PC-3 (cell line): ENCODE results near the gene ZNF148. TPM values are rescaled to one million over a fixed set of nuclear protein-coding genes. Genes with fewer than 3 reads are reported as not detected.

Source experiments
- ATAC-seq: fragments of 200-7000 bp; cut with Tn5 transposase; 2 replicates; pipeline ENCODE4 v1.9.1; 2020; ENCODE audit warnings: mild to moderate bottlenecking, moderate library complexity
- BruUV-seq: library from RNA; stranded (reverse); fragments of 400-500 nt; replicated peaks from 2 replicates; lab custom pipeline; 2021; lab: Mats Ljungman, UMichigan
- CTCF ChIA-PET: fragments of 300-600 bp; sonication (Branson Sonifier 250); formaldehyde crosslinking; loops from one replicate; lab custom pipeline; 2022; ENCODE audit warnings: antibody characterized with exemption; lab: Charles Lee
- POLR2A ChIA-PET: fragments of 300-600 bp; sonication (Branson Sonifier 250); formaldehyde crosslinking; loops from one replicate; lab custom pipeline; 2022; ENCODE audit warnings: antibody characterized with exemption; ENCODE audit not compliant: unreplicated experiment; lab: Charles Lee
- DNase-seq: peaks from one replicate; pipeline ENCODE4 v3.0.0-alpha.2; 2015
- H2AFZ ChIP-seq: fragments of 300-600 bp; sonication (generic); 2 replicates; pipeline ENCODE4 v1.6.0; 2016; ENCODE audit warnings: antibody characterized with exemption, low read length
- H3F3A ChIP-seq: fragments of 300-600 bp; sonication (generic); one replicate; pipeline ENCODE4 v1.6.0; 2017; ENCODE audit warnings: antibody characterized with exemption, low read length, control low read depth, mild to moderate bottlenecking; ENCODE audit not compliant: unreplicated experiment
- H3K27ac ChIP-seq: fragments of 300-600 bp; sonication (generic); 2 replicates; pipeline ENCODE4 v1.5.1; 2016; ENCODE audit warnings: mild to moderate bottlenecking, low read length
- H3K27me3 ChIP-seq: fragments of 300-600 bp; sonication (generic); 2 replicates; pipeline ENCODE4 v1.6.1; 2016; ENCODE audit warnings: low read length, mixed read lengths
- H3K36me3 ChIP-seq: fragments of 300-600 bp; sonication (generic); 2 replicates; pipeline ENCODE4 v1.6.1; 2016; ENCODE audit warnings: low read depth, mixed run types, low read length, mixed read lengths
- H3K4me1 ChIP-seq: fragments of 300-600 bp; sonication (generic); 2 replicates; pipeline ENCODE4 v1.5.1; 2016; ENCODE audit warnings: low read length; ENCODE audit not compliant: insufficient read depth
- H3K4me2 ChIP-seq: fragments of 300-600 bp; sonication (generic); 2 replicates; pipeline ENCODE4 v1.6.0; 2016; ENCODE audit warnings: low read length
- H3K4me3 ChIP-seq: fragments of 300-600 bp; sonication (generic); 2 replicates; pipeline ENCODE4 v1.5.1; 2016; ENCODE audit warnings: mild to moderate bottlenecking, low read length, mixed read lengths
- H3K79me2 ChIP-seq: fragments of 300-600 bp; sonication (generic); 2 replicates; pipeline ENCODE4 v1.6.1; 2017; ENCODE audit warnings: low read length, mixed read lengths
- H3K9ac ChIP-seq: fragments of 300-600 bp; sonication (generic); 2 replicates; pipeline ENCODE4 v1.6.0; 2016; ENCODE audit warnings: mild to moderate bottlenecking, low read length
- H3K9me2 ChIP-seq: fragments of 300-600 bp; sonication (generic); replicated peaks from 2 replicates; pipeline ENCODE4 v1.6.1; 2016; ENCODE audit warnings: mixed run types, low read length, mixed read lengths
- H3K9me3 ChIP-seq: fragments of 300-600 bp; sonication (generic); 2 replicates; pipeline ENCODE4 v1.6.1; 2016; ENCODE audit warnings: low read length, mixed read lengths
- H4K20me1 ChIP-seq: fragments of 300-600 bp; sonication (generic); 2 replicates; pipeline ENCODE4 v1.6.1; 2016; ENCODE audit warnings: low read length, mixed read lengths
- CTCF ChIP-seq: fragments of 300-600 bp; sonication (generic); conservative IDR thresholded peaks from 2 replicates; pipeline ENCODE4 v1.5.1; 2017; ENCODE audit warnings: antibody characterized with exemption, low read depth, mild to moderate bottlenecking, low read length
- EZH2 ChIP-seq: fragments of 300-600 bp; sonication (generic); IDR thresholded peaks from one replicate; pipeline ENCODE4 v1.6.1; 2017; ENCODE audit warnings: antibody characterized with exemption, mild to moderate bottlenecking, low read length; ENCODE audit not compliant: unreplicated experiment
- EZH2phosphoT487 ChIP-seq: fragments of 300-600 bp; sonication (generic); IDR thresholded peaks from 2 replicates; pipeline ENCODE4 v1.6.1; 2018; ENCODE audit warnings: mild to moderate bottlenecking, antibody characterized with exemption, low read length, borderline replicate concordance
- intact Hi-C: fragments of 100-400 bp; cut with micrococcal nuclease; formaldehyde crosslinking; loops from 2 replicates; pipeline ENCODE4 v1.9.0; 2023
- total RNA-seq: library from RNA; depleted of rRNA; stranded (reverse); fragments of >200 nt; gene quantifications from 2 replicates; pipeline ENCODE4 v1.2.3, GENCODE V29; 2014

Gene ZNF148
- total RNA-seq, 1 experiment from 2014 or later = 18.1 TPM

GRCh38 chr3:125214738-125215137, 160.4 kb downstream of the ZNF148 start:
- TF ChIP-seq EZH2 (no peak), CTCF (no peak), EZH2phosphoT487 (no peak)
- no peak for ATAC-seq
- ChIA-PET POLR2A (no interaction called here), CTCF (interaction anchor here (0.6 kb wide), 1 partner anchor 381 kb away, joined by 5 read pairs; no protein-coding TSS in a partner anchor)
- no peaks in the 10 kb centered on the region for H3K9me2 ChIP-seq
- H3K27me3 ChIP-seq = no peaks in the 10 kb centered on the region
- H3K9ac ChIP-seq = no peak overlapping the region
- H3F3A ChIP-seq = no peaks in the 10 kb centered on the region
- H3K4me2 ChIP-seq = no peak overlapping the region
- peak; percentile 33 for DNase-seq
- H3K27ac ChIP-seq = no peak overlapping the region
- BruUV-seq = no TSS peak
- H2AFZ ChIP-seq = peak overlapping the region; percentile 12; the same call in 1 of the 2 replicates
- H3K4me3 ChIP-seq = no peak overlapping the region
- peaks cover 9% of the 10 kb centered on the region; the same call in 1 of the 2 replicates for H3K79me2 ChIP-seq
- no peaks in the 10 kb centered on the region for H3K36me3 ChIP-seq
- intact Hi-C loops = no loop called here
- H3K9me3 ChIP-seq = no peaks in the 10 kb centered on the region
- H4K20me1 ChIP-seq = no peaks in the 10 kb centered on the region
- peaks cover 19% of the 10 kb centered on the region for H3K4me1 ChIP-seq

- H3K27me3 ChIP-seq = no peaks in the 10 kb centered on the region
- H3K36me3 ChIP-seq = no peaks in the 10 kb centered on the region; the same call in 1 of the 2 replicates
- no peak overlapping the region for H3K4me3 ChIP-seq
- H3K4me1 ChIP-seq = peaks cover 21% of the 10 kb centered on the region
- POLR2A ChIA-PET = no interaction called here
- CTCF ChIA-PET = no interaction called here
- no peak for TF ChIP-seq CTCF
- no peak for TF ChIP-seq EZH2phosphoT487
- no peak for TF ChIP-seq EZH2
- H3K9ac ChIP-seq = no peak overlapping the region
- no peaks in the 10 kb centered on the region for H4K20me1 ChIP-seq
- no peak for DNase-seq
- H3K9me2 ChIP-seq = no peaks in the 10 kb centered on the region
- no peak for ATAC-seq
- no TSS peak for BruUV-seq
- peaks cover 9% of the 10 kb centered on the region; the same call in 1 of the 2 replicates for H3K79me2 ChIP-seq
- no peak overlapping the region for H3K4me2 ChIP-seq
- H2AFZ ChIP-seq = no peak overlapping the region
- no peaks in the 10 kb centered on the region for H3K9me3 ChIP-seq
- H3F3A ChIP-seq = no peaks in the 10 kb centered on the region
- H3K27ac ChIP-seq = no peak overlapping the region
- intact Hi-C loops = no loop called here
These were observed 161.1 kb downstream of the ZNF148 start for GRCh38 chr3:125213946-125214542.

GRCh38 chr3:125213364-125213755, 161.8 kb downstream of the ZNF148 start:
- Histone ChIP-seq H2AFZ (peak overlapping the region; percentile 98; the same call in 1 of the 2 replicates), H3K9ac (no peak overlapping the region), H3K4me3 (peak overlapping the region; percentile 79; the same call in 1 of the 2 replicates), H3K36me3 (no peaks in the 10 kb centered on the region; the same call in 1 of the 2 replicates), H3K9me2 (no peaks in the 10 kb centered on the region), H3K4me1 (peaks cover 27% of the 10 kb centered on the region), H3K4me2 (peak overlapping the region; percentile 92), H3K79me2 (peaks cover 9% of the 10 kb centered on the region; the same call in 1 of the 2 replicates), H3K27me3 (no peaks in the 10 kb centered on the region), H3F3A (no peaks in the 10 kb centered on the region), H3K9me3 (no peaks in the 10 kb centered on the region), H3K27ac (no peak overlapping the region), H4K20me1 (no peaks in the 10 kb centered on the region)
- DNase-seq = no peak
- intact Hi-C loops = no loop called here
- no peak for TF ChIP-seq EZH2phosphoT487
- no peak for TF ChIP-seq EZH2
- no peak for TF ChIP-seq CTCF
- CTCF ChIA-PET = no interaction called here
- POLR2A ChIA-PET = no interaction called here
- BruUV-seq = no TSS peak
- ATAC-seq = no peak
